Caco-2 (cell line): Measurements from ENCODE around the gene FNTB. TPM values are rescaled to one million over a fixed set of nuclear protein-coding genes. Genes with fewer than 3 reads are reported as not detected.

Experiments used
- BruUV-seq: library from RNA; stranded (reverse); fragments of 400-500 nt; replicated peaks from 2 replicates; lab custom pipeline; 2021; lab: Mats Ljungman, UMichigan
- CTCF ChIA-PET: fragments of 300-600 bp; sonication (Branson Sonifier 250); formaldehyde crosslinking; loops from one replicate; lab custom pipeline; 2022; ENCODE audit warnings: antibody characterized with exemption; lab: Charles Lee
- POLR2A ChIA-PET: fragments of 300-600 bp; sonication (Branson Sonifier 250); formaldehyde crosslinking; loops from one replicate; lab custom pipeline; 2022; ENCODE audit warnings: antibody characterized with exemption; lab: Charles Lee
- DNase-seq, 2 experiments: peaks; one replicate each; pipeline versions ENCODE4 v3.0.0 to v3.0.0-alpha.2; 2020 to 2022
- H3K27me3 ChIP-seq: replicated peaks from 2 replicates; pipeline ENCODE4 v1.6.0; 2011; ENCODE audit warnings: low read length; ENCODE audit not compliant: control insufficient read depth, insufficient read depth
- H3K36me3 ChIP-seq: 2 replicates; pipeline ENCODE4 v1.5.1; 2011; ENCODE audit warnings: low read length; ENCODE audit not compliant: control insufficient read depth, insufficient read depth
- H3K4me1 ChIP-seq: fragments of 250-450 bp; sonication (Bioruptor Pico); 2 replicates; pipeline ENCODE4 v1.5.1; 2020; ENCODE audit warnings: mild to moderate bottlenecking
- H3K4me3 ChIP-seq: 2 replicates; pipeline ENCODE4 v1.5.1; 2011; ENCODE audit warnings: low read depth, mild to moderate bottlenecking, control low read depth, low read length
- H3K9me3 ChIP-seq: fragments of 250-450 bp; sonication (Bioruptor Pico); 2 replicates; pipeline ENCODE4 v1.5.1; 2020; ENCODE audit warnings: mild to moderate bottlenecking, moderate library complexity
- H3K27ac Mint-ChIP-seq: one replicate; pipeline ENCODE4 v1.8.0; 2022; ENCODE audit warnings: mixed read lengths; ENCODE audit not compliant: unreplicated experiment
- H3K27me3 Mint-ChIP-seq: one replicate; pipeline ENCODE4 v1.8.0; 2022; ENCODE audit warnings: mixed read lengths; ENCODE audit not compliant: insufficient read depth, unreplicated experiment
- H3K36me3 Mint-ChIP-seq: one replicate; pipeline ENCODE4 v1.8.0; 2022; ENCODE audit warnings: mild to moderate bottlenecking, mixed read lengths; ENCODE audit not compliant: insufficient read depth, unreplicated experiment
- H3K4me1 Mint-ChIP-seq: one replicate; pipeline ENCODE4 v1.8.0; 2022; ENCODE audit warnings: low read depth, mixed read lengths; ENCODE audit not compliant: unreplicated experiment
- H3K4me3 Mint-ChIP-seq: one replicate; pipeline ENCODE4 v1.8.0; 2022; ENCODE audit warnings: mild to moderate bottlenecking, moderate library complexity, mixed read lengths; ENCODE audit not compliant: unreplicated experiment
- H3K9me3 Mint-ChIP-seq: one replicate; pipeline ENCODE4 v1.8.0; 2022; ENCODE audit warnings: mixed read lengths; ENCODE audit not compliant: unreplicated experiment
- CTCF ChIP-seq, 2 experiments: fragments of 200-600 bp in 1 of 2; IDR thresholded peaks; 1 replicate in 1 of 2; 2 replicates in 1 of 2; pipeline versions ENCODE4 v1.5.1 to v1.8.0; 2011 to 2022; ENCODE audit warnings: antibody characterized with exemption in 1 of 2, control low read depth in 1 of 2, inconsistent platforms in 1 of 2, low read depth in 1 of 2, low read length in 1 of 2, mild to moderate bottlenecking in 1 of 2, moderate library complexity in 1 of 2; ENCODE audit not compliant: insufficient read depth in 1 of 2, severe bottlenecking in 1 of 2, unreplicated experiment in 1 of 2
- intact Hi-C: fragments of 100-400 bp; cut with micrococcal nuclease; formaldehyde crosslinking; loops from one replicate; pipeline ENCODE4 v1.10.0; 2022; ENCODE audit not compliant: unreplicated experiment
- total RNA-seq: library from RNA; stranded (reverse); gene quantifications from 2 replicates; pipeline ENCODE4 v1.2.3, GENCODE V29; 2022

The FNTB gene
- total RNA-seq, 1 experiment from 2014 or later: 21.2 TPM

GRCh38 chr14:65006261-65006721, 19.6 kb downstream of the FNTB start:
- Mint-ChIP-seq H3K27ac (no peak overlapping the region), H3K4me1 (no peaks in the 10 kb centered on the region), H3K27me3 (no peaks in the 10 kb centered on the region), H3K9me3 (no peaks in the 10 kb centered on the region), H3K4me3 (no peak overlapping the region), H3K36me3 (no peaks in the 10 kb centered on the region)
- Histone ChIP-seq H3K9me3 (no peaks in the 10 kb centered on the region), H3K4me1 (no peaks in the 10 kb centered on the region), H3K4me3 (no peak overlapping the region), H3K36me3 (no peaks in the 10 kb centered on the region; the same call in 1 of the 2 replicates), H3K27me3 (no peaks in the 10 kb centered on the region)
- no peak for DNase-seq
- BruUV-seq: no TSS peak
- ChIA-PET POLR2A (no interaction called here), CTCF (interaction anchor here (2.1 kb wide), 1 partner anchor 14 kb away, joined by 7 read pairs; no protein-coding TSS in a partner anchor)
- intact Hi-C loops: no loop called here
- TF ChIP-seq CTCF (IDR thresholded peaks at IDR 0.05; ENCODE audit: insufficient read depth in 1 of 2, low read depth in 1 of 2, low read length in 1 of 2, severe bottlenecking in 1 of 2, unreplicated experiment in 1 of 2): no peak

- Histone ChIP-seq H3K27me3 (no peaks in the 10 kb centered on the region), H3K9me3 (no peaks in the 10 kb centered on the region), H3K36me3 (no peaks in the 10 kb centered on the region; the same call in 1 of the 2 replicates), H3K4me1 (no peaks in the 10 kb centered on the region), H3K4me3 (no peak overlapping the region)
- POLR2A ChIA-PET: no interaction called here
- Mint-ChIP-seq H3K36me3 (no peaks in the 10 kb centered on the region), H3K9me3 (no peaks in the 10 kb centered on the region), H3K27ac (no peak overlapping the region), H3K27me3 (no peaks in the 10 kb centered on the region), H3K4me1 (no peaks in the 10 kb centered on the region), H3K4me3 (no peak overlapping the region)
- BruUV-seq: no TSS peak
- DNase-seq: no peak
- intact Hi-C loops: no loop called here
- TF ChIP-seq CTCF (IDR thresholded peaks at IDR 0.05; ENCODE audit: insufficient read depth in 1 of 2, low read depth in 1 of 2, low read length in 1 of 2, severe bottlenecking in 1 of 2, unreplicated experiment in 1 of 2): no peak
- CTCF ChIA-PET: interaction anchor here (2.1 kb wide), 1 partner anchor 13 kb away, joined by 7 read pairs; no protein-coding TSS in a partner anchor
These were observed 20.5 kb downstream of the FNTB start for GRCh38 chr14:65007202-65007601.

GRCh38 chr14:65010211-65010931, 23.7 kb downstream of the FNTB start:
- Mint-ChIP-seq H3K36me3 (no peaks in the 10 kb centered on the region), H3K27me3 (no peaks in the 10 kb centered on the region), H3K27ac (no peak overlapping the region), H3K4me3 (no peak overlapping the region), H3K9me3 (no peaks in the 10 kb centered on the region), H3K4me1 (no peaks in the 10 kb centered on the region)
- Histone ChIP-seq H3K4me3 (no peak overlapping the region), H3K36me3 (no peaks in the 10 kb centered on the region; the same call in none of the 2 replicates), H3K4me1 (no peaks in the 10 kb centered on the region), H3K27me3 (no peaks in the 10 kb centered on the region), H3K9me3 (no peaks in the 10 kb centered on the region)
- ChIA-PET POLR2A (no interaction called here), CTCF (no interaction called here)
- no peak for DNase-seq
- TF ChIP-seq CTCF (IDR thresholded peaks at IDR 0.05; ENCODE audit: insufficient read depth in 1 of 2, low read depth in 1 of 2, low read length in 1 of 2, severe bottlenecking in 1 of 2, unreplicated experiment in 1 of 2): no peak
- no TSS peak for BruUV-seq
- intact Hi-C loops: no loop called here
